DND-41 (cell line): ENCODE measurements around the gene FHIT.

ENCODE experiments used
- CTCF ChIP-seq: IDR thresholded peaks from 2 replicates; pipeline ENCODE4 v1.5.1; 2012; ENCODE audit warnings: borderline replicate concordance, low read length, moderate library complexity, mild to moderate bottlenecking; ENCODE audit not compliant: poor library complexity, severe bottlenecking; ENCODE audit errors: extremely low read depth
- EZH2 ChIP-seq: IDR thresholded peaks from 3 replicates; pipeline ENCODE4 v1.6.1; 2012; ENCODE audit warnings: borderline replicate concordance, low read depth, mild to moderate bottlenecking, moderate library complexity, low read length, inconsistent platforms; ENCODE audit not compliant: severe bottlenecking

- TF ChIP-seq CTCF (no peak), EZH2 (no peak)
Observed at GRCh38 chr3:59818033-59818918, 1433.0 kb downstream of the FHIT start.
